NCI-H510A treated with DMSO at 0.1 percent for 48 hours (cell line): Measurements from ENCODE around the gene UBR4.

ENCODE experiments used
- DNase-seq: peaks from one replicate; lab custom pipeline; 2025; lab: John Stamatoyannopoulos, UW

The UBR4 gene

DNA sequence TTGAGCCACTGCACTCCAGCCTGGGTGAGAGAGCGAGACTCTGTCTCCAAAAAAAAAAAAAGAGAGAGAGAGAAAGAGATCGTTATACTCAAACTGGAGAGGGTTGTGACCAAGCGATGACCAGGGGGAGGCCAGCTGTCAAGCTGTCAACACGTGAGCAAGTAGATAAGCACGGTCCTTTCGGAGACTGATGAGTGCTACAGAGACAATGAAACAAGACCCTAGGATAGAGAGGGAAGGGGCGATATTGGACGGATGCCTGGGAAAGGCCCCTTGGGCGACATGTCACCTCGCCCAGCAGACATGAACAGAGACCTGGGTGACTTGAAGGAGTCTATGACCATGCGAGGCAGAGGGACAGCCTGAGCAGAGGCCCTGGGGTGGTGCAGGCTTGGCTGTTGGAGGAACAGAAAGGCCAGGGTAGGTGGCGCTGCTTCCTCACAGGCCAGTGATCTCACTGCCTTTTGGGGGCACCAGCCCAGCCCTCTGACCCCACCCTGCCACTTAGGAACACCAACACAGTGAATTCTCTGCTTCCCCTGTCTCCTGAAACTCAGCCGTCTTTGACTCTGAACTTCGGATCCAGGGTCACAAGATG lies 152.8 kb downstream of the UBR4 start:
- no peak for DNase-seq

DNA sequence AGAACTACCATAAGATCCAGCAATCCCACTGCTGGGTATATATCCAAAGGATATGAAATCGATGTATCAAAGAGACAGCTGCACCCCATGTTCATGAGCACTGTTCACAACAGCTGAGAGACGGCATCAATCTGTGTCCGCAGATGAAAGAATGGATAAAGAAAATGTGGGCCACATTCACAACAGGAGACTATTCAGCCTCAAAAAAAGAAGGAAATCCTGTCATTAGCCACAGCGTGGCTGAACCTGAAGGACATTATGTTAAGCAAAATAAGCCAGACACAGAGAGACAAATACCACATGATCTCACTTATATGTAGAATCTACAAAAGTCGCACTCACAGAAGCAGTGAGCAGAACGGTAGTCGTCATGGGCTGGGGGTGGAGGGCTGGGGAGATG lies 154.4 kb downstream of the UBR4 start:
- no peak for DNase-seq

DNA sequence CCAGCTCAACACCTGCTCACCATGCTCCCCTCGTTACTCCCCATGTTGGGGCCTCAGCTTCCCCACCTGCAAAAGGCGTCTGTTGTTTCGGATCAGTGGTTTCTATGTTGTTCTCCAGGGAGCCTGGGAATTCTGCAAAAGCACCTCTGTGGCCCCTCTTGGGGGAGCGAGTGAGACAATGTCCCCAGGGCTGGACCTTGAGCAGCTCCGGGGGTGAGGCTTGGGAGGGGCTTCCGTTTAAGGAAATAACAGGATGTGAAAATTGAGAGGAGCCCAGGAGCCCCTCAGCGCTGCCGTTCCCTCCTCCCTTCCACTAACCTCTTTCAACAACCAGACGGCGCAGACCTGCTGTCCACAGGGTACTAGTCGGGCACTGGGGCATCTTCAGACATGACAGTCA lies 155.1 kb downstream of the UBR4 start:
- DNase-seq: no peak

DNA sequence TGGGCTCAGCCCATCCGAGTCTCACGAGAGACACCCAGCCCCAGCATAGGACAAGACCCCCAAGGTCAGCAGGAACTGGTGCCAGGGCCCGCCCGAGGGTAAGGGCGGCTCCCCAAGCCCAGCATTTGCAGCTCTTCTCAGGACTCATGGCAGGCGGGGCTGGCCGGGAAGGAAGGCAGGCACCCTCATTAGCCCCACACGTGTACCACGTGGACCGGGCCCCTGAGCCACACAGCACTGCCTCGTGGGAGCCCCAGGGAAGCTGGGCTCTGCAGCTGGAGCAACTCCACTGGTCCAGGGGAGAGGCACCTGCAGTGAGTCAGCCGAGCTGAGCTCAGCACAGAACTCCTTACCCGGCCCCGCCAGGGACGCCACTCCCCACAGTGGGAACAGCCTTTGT lies 155.8 kb downstream of the UBR4 start:
- no peak for DNase-seq

DNA sequence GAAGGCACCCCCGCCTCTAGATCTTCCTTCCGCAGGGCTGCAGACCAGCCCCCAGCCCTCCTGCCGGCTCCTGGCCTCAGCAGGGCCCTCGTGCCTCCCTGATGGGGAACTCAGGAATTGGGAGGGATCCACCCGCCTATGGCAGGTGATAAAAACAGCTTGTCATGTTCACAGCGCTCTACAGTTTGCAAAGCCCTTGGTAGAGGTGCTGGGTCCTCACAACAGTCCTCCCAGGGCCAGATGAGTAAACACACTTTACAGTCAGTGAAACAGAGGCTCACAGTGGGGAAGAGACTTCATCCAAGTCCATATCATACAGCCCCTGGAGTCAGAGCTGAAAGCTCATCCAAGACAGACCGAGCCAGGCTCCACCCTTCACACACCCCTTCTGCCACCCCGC lies 156.6 kb downstream of the UBR4 start:
- no peak for DNase-seq

DNA sequence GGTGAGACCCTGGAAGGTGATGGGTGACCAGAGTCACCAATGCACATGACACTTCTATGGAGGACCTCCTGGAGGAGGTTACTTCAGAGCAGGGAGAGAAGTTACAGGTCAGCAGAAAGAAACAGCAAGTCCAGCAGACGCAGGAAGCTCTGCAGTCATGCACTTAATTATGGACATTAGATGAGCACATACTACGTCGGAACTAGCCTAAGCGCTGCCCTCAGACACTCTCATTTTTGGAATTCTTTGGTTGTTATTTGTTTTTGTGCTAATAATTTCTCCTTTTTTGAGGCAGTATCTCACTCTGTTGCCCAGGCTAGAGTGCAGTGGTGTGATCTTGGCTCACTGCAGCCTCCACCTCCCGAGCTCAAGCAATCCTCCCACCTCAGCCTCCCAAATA lies 160.3 kb downstream of the UBR4 start:
- no peak for DNase-seq

DNA sequence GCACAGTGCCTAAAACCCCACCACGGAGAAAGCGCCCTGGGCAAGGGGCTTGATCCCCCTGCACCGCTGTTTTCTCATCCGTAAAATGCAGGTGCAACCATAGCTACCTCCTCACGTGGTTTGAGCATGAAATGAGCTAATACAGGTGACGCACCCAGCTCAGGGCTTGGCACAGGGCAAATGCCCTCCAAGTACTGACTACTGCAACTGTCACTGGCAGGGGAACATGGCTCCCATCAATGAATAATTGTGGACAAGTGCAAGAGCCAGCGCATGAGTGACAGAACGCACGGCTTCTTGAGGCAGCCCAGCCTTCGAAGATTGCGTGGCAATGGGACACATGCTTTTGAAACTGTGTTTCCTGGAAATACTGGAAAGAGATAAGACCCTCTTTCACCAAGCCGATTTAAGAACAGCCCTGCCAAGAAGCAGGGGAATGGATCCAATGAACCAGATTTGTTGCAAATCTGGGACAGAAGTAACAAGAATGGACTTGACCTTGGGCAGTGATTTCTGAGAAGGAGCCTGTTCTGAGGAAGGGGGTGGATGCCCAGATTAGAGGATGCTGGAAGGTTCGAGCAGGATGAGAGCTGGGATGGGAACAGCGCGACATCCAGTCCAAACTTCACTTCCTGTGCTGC lies 160.8 kb downstream of the UBR4 start:
- DNase-seq: no peak

DNA sequence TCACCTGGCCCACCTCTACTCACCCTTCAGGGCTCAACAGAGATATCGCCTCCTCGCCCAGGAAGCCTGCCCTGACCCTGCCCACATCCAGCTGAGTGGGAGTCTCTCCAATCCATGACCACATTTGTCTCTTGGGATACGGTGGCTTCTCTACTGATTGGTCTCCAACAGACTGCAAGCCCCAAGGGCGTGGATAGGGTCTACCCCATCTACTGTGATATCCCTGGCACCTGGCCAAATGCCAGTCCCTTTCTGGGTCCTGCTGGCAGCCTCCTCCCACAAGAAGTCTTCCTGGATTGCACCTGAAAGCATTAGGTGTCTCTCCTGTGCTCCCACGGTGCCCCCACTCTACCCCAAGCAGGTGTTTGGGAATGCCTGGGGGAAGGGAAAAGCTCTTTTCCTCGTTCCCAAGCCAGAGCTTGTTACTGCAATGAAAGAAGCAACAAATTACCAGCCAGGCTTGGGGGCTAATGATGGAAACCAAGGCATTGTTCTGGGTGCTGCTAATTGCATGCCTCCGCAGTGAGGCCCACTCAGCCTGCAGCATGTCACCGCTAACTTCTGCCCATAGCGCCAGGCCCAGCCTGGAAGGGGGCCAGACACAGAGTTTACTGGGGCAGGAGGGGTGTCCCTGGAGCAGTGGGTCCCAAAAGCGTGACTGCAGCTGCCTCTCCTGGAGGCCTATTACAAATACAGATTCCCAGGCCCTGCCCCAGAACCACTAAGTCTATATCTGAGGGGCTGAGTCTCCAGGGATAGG lies 162.9 kb downstream of the UBR4 start:
- DNase-seq: no peak

DNA sequence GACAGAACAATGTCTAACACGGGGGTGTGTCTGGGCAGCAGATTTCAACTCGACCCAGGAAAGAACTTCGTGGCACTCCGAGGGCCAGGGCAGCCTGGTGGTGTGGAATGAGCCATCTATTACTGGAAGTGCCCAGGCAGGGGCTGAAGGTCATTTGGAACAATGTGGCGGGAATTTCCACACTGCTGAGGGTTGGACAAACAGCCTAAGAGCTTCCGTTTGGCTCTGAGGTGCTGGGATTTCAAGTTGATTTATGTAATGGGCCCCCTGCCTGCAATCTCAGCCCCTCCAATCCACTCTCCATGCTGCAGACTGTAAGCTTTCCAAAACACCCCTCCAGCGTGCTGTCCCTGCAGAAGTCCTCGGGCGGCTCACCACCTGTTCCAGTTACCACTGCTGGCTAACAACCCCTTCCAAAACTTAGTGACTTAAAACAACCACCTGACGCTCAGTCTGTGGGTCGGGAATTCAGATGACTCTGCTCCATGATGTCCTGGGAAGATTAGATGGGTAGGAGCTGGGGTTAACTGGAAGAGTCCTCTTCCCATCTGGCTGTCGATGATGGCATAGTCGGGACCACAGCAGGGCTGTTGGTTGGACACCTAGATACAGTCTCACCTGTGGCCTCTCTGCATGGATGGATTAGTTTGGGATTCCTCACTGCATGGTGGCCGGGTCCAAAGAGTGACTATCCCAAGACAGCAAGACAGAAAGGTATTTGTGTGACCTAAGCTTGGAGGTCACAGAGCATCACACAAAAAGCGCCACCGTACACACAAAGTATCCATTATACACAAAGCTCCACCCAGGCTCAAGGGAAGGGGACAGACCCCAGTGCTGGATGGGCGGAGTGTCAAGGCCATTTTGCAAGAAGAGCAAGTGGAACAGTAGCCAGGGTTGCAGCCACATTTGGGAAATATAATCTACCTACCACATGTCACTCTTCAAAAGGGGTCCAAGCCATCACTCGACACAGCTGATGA lies 163.9 kb downstream of the UBR4 start:
- no peak for DNase-seq

DNA sequence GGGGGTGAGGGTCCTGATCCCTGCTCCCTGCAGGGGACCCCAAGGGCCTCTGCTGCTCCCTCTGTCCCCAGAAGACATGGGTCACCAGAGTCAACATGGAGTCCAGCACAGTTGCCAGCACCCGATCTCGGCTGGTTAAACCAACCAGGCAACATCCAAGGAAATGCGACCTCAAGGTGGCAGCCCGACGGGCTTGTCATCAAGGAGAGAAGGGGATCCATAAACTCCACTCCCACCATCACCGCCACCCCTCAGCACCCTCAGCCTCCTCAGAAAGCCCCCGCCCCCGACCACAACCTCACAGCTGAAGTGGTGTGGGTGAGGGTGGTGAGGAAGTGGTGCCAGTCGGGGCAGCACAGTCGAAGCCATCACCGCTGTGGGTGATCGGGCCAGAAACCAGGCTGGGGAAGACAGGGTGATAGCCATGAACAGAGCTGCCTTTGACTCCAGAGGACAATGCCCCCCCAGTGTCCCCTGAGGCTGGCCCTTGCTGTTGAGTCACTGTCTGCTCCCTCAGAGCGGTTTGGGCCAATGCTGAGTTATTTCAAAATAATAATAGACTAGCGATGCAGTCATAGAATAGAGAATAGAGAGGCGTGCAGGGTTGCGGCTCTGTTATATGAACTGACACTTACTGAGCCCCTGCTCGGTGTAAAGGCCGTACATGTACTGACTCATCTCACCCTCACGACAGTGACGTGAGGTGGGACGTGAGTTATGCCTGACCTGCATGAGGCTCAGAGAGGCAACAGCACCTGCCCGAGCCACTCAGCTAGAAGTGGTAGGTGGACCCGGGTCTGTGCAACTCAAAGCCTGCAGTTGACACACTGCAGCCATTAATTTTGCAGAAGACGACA lies 164.9 kb downstream of the UBR4 start:
- no peak for DNase-seq

DNA sequence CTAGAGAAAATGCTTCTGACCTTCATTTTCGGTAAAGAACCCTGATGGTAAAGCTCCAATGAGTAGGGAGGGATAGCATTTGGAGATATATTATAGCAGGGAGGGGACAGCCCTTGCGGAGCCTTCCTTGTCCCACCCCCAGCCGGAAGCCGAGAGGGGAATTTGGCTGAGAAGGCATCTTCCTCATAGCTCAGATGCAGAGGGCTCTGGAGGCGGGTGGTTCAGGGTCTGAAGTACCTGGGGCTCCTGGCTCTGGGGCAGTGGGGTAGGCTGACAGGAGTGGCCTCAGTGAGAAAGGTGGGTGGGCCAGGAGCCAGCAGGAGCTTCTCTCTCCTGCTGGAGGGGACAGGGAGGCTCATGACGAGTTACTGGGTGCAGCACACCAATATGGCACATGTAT lies 165.6 kb downstream of the UBR4 start:
- DNase-seq: no peak

DNA sequence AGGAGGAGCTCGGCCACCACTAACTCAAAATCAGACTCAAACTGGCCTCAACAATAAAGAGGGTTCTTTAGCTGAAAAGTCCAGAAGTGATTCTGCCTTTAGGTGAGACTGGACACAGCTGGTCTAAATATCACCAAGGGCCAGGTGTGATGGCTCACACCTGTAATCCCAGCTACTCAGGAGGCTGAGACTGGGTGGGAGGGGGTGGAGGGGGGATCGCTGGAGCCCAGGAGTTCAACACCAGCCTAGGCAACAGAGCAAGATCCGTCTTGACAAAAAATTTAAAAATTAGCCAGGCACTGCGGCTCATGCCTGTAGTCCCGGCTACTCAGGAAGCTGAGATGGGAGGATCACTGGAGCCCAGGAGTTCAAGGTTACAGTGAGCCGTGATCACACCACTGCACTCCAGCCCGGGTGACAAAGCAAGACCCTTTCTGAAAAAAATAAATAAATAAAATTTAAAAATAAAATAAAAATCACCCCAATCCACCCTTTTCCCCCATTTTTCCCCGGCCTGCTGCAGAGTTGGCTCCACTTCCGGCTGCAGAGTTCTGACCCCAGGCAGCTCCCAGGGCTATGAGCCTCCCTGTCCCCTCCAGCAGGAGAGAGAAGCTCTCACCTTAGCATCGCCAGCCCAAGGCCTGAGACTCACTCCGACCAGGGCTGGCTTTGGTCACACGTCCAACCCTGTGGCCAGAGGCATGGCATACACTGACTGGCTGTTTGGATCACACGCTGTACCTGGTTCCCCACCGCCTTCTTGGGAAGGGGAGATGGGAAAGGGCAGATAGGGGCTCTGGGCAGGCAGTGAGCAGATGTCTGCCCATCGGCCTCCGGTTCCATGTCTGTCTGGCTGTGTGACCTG lies 166.3 kb downstream of the UBR4 start:
- DNase-seq: no peak

DNA sequence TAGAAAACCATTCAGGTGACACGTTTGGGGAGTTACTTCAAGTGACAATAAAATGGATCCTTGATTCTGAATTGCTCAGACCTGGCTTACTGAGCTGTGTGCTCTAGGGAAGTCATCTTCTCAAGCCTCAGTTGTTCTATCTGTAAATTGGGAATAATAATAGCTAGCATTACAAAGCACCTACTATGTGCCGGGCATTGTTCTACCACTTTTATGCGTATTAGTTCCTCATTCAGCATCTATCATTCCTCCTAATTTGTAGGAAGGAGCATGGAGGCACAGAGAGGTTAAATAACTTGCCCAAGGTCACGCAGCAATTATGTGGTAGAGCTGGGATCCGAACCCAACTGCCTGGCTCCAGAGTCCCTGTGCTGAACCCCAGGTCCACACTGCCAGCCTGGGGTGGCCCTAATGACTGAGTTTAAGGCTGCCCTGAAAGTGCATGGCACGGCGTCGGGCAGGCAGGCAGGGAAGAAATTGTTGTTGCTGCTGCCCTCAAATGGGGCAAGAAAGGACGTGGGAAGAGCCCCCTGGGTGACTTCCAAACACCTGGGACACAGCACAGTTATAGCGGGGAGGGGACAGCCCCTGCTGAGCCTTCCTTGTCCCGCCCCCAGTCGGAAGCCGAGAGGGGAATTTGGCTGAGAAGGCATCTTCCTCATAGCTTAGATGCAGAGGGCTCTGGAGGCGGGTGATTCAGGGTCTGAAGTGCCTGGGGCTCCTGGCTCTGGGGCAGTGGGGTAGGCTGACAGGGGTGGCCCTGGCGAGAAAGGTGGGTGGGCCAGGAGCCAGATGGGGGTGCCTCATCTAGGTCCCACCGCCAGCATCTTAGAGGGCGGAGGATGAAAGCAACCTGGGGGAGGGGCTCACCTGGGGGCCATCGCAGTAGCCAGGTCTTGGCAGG lies 167.1 kb downstream of the UBR4 start:
- no peak for DNase-seq

DNA sequence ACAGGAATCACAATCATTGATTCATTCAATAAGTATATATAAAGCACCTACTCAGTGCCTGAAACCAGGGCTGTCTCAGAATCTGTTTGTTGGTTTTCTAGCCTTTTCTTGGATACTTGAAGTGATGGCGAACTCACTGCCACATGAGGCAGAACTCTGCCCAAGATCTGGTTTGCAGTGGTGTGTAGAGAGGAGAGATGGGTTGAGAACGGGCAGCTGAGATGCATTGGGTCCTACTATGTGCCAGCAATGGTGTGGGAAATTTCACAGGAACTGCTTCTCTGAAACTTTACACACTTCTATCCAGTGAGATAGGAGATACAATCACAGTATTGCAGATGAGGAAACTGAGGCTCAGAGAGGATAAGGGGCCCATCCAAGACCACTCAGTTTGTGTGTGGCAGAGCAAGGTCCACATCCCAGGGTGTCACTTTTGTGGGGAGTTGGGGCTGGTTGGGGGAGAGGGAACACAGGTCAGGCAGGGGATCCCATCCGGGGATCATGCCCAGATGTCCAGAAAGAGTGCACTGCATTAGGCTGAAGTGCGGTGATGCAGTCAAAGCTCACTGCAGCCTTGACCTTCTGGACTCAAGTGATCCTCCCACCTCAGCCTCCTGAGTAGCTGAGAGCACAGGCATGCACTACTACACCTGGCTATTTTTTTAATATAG lies 169.9 kb downstream of the UBR4 start:
- no peak for DNase-seq

DNA sequence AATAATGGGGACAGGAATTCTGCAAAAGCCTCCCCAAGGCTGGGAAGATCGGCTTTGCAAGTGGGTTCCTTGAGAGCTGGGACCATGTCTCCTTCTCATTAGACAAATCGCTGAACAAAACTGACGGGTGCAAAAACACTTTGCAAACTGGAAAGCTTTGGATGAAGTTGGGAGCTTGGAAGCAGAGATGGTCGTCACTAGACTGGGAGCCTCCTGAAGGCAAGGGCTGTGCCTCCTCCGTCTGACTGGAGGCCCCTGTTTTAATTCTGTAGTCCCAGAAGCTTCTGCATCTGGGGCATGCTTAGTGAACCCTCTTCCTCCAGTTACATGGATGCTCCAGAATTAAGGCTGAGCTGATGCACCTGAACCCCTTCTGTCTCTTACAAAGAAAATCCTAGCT lies 171.3 kb downstream of the UBR4 start:
- no peak for DNase-seq

DNA sequence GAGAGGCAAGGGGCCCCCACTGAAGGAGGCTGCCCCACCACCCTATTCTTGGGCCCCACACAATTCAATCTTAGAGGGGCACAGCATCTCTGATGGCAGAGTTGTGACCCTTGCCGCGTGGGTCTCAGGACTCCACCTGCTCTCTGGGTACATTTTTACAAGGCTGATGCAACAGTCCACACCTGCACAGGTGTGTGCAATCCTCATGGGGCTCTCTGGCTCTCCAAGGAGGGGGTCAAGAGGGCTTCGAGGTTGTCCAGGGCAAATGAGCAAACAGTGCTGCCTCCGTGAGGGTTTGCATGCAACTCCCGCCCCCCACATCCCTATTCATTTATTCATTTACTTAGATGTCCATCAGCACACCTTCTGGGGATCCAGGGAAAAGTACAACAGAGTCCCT lies 172.0 kb downstream of the UBR4 start:
- DNase-seq: peak; percentile 5

DNA sequence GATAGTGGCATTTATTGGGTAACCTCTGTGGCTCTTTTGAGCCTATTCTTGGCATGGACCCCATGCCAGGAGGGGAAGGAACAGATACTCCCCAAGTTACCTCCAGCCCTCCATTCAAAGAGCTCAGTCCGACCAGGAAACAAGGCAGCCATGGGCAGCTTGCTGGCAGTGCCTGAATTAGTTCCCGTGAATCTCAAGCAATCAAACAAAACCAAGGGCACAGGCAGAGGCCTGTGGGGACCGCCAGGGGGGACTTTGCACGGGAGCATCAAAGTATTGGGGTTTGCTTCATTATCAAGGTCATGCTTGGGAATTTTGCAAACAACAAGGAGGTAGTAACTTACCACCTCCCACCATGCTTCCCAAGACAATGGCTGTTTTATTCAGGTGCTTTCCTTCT lies 172.4 kb downstream of the UBR4 start:
- no peak for DNase-seq

DNA sequence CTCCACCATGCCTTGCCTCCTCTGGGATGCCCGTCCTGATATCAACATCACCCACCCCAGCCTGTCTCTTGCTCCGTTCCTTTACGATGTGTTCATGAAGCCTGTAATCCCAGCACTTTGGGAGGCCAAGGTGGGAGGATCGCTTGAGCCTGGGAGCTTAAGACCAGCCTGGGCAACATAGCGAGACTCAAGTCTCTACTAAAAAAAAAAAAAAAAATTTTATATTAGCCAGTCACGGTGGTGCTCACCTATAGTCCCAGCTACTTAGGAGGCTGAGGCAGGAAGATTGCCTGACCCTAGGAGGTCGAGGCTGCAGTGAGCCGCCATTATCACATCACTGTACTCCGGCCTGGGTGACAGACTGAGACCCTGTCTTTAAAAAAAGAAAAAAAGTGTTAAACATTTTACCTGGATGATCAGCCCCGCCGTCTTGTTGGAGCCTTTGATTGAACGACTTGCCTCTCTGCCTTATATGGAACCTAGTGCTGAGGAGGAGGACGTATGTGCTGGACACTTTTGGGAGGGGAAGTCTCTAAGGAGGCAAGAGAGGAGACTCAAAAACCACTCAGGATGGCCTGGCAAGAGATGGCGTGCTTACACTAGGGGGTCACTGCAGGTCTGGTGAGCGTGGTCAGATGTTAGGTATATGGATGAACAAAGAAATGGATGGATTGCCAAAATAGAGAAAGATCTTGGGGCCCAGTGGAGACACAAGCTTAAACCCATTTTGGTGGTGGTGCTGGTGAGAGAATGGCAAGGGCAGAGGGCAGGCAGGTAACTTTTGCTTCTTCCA lies 173.1 kb downstream of the UBR4 start:
- no peak for DNase-seq
